Left renal cortex interstitium (tissue), 4 donors: Measurements from ENCODE around the gene STARD5. TPM values are rescaled to one million over a fixed set of nuclear protein-coding genes. Genes with fewer than 3 reads are reported as not detected.

Source experiments
- DNase-seq, 4 donors: peaks; one replicate each; pipeline ENCODE4 v3.0.0-alpha.2; 2013; ENCODE audit warnings: low read depth in 4 of 4, low spot score in 2 of 4, missing footprints in 1 of 4
- polyA plus RNA-seq, 4 donors: library from polyadenylated mRNA; unstranded; fragments of 120-200 nt; gene quantifications; one replicate each; pipeline ENCODE4 v1.2.1, GENCODE V29; 2013; ENCODE audit not compliant: insufficient read length in 4 of 4

Gene STARD5
- polyA plus RNA-seq, 4 donors = 2.3 to 4.8 (median 3.9) TPM

DNA sequence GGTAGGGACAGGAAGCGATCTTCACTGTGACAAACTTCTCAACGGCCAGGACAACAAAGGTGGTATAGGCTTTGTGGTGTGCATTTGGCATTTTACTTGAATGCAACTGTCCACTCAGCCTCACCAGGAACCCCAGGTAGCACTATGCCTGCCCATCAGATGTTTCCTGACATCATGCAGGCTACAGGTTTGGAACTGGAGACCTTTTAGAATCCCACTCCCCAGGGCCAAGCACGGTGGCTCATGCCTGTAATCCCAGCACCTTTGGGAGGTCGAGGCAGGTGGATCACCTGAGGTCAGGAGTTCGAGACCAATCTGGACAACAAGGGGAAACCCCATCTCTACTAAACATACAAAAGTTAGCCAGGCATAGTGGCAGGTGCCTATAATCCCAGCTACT lies 9.6 kb downstream of the STARD5 start:
- no peak for DNase-seq

DNA sequence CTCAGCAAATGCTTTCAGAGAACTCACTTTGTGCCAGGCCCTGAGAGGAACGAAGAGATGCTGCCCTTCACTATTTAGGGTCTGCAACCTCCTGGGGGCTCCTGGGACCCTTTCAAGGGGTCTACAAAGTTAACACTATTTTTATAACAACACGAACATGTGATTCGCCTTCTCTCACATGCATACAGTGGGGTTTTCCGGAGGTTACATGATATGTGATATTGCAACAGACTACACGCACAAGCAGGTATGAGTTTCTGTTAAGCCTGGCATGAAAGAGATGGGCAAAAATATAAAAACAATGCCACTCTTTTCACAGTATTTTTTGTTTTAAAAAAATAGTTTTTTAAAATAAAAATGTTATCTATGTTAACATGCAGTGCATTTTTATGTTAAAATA lies 10.3 kb downstream of the STARD5 start:
- no peak for DNase-seq

DNA sequence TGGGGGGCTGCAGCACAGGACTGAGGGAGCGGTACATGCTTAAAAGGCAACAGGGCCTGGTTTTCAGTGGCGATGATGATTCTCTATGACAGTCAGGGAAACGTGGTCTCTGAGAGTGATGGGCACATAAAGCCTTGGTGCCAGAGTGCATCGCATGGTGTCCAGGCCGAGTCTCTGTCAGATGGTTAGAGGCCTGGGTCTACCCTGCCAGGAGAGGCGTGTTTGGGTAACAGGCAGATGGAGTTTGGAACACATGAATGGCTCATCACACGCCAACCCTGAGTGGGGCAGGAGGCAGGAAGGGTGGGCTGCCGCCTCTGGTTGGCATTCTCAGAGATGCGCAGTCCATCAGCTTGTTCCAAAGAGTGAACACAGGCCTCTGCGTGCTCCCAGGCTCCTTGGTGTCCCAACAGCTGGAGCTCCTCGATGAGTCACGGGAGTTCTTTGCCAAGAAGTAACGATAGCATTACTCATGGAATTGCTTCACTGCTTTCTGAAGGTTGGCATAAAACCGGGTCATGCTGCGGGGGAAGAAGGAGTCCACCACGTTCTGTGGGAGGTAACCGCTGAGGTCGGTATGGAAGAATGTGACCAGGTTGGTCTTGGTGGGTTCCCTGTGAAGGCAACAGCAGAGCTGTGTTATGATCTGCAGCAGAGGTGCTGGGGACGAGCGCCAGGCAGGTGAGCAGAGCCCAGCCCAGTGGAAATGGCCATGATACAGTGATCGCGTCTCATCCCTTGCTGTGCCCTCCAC lies 11.0 kb downstream of the STARD5 start:
- no peak for DNase-seq

DNA sequence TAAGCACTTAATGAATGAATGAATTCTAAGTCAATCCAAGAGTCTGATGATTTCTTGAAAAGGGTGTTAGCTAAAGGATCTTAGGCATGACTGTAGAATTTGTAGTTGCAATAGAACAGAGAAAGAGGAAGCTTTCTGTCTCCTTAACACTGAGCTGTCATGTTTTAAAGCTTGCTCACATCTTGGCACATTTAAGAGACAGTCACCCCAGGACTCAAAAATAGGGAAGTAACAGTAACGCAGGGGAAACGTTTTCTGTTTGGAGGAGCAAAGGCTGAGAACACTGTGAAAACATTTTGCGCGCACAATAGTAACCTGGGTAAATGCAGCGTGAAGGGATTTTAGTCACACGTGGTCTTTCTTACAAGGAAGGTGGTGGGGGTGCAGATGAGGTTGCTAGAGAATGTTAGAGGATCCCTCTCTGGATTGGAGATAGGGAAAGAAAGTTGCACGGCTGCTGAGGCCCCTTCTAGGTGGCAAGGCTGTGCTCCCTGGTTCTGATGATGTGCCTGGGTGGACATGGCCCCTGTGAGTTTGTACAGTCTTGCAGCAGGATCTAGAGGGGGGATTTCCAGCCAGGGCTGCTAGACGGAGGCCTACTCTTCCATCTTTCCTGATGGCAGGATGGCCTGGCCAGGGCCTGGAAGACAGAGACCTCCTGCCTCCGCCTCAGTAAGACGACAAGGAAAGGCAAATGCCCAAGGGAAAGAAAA lies 12.0 kb downstream of the STARD5 start:
- no peak for DNase-seq

DNA sequence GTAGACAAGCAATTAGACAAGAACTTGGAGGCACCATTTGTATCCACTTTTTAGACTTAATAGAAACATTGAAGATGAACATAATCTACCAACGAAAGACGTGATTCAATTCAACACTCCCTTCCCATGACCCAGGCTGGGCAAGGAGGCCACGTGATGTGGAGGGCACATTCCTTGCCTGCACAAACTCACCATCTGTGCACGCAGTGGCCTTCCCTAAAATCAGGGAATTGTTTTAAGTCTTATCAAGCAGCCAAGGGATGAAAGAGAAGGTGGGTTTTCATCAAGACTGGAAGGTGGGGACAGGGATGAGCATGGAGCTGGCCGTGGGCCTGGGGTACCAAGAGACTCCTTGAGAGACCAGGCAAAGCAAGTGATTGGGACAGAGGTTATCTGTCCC lies 13.5 kb downstream of the STARD5 start:
- no peak for DNase-seq

DNA sequence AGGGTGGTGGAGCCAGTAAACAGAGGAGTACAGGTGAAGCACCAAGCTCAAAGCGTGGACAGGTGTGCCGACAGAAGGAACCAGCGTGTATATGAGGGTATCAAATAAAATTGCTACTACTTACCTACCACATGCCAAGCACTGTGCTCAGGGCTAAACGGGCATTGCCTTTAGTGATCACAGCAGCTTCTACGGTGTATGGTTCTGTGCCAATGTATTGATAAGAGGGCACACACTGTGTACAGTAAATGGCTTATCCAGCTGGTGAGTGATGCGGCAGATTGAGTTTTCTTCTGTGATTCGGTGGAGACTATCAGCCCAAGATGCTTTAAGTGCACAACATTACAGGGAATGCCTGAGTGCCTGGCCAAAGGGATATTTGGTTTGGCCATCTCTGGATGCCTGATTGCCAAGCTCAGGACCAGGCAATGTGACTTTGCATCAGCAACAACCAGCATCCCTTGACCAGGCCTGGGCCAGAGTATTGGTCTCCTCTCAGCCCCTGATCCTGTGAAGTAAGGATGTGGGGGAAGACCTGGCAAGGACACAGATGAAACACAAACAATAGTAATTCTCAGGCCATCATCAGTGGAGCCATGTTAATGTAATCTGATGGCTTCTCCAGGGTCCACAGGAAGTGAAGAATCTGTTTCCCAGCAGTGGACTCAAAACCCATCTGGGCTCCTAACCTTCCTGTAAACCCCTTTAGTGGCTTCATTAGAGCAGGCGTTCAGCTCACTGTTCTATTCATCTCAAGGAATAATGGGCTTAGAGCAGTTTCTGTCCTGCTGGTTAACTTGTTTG lies 14.1 kb downstream of the STARD5 start:
- no peak for DNase-seq

DNA sequence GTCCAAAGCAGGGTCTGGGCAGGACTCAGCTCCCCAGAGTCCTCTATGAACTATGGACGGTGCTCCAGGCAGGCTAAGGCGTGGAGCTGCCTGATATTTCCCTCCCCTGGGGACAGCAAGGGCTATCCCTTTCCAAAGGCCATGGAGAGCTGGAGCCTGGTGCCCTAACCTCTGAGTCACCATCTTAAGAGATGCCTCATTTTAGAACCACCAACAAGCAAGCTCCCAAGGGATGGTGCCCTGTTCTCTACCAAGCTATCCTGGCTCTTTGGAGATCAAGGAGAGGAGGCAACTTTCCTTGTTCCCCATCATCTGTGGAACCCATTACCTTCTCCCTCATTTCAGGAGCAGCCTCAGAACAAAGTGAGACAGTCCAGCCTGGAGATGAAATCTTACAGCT lies 15.7 kb downstream of the STARD5 start:
- no peak for DNase-seq

DNA sequence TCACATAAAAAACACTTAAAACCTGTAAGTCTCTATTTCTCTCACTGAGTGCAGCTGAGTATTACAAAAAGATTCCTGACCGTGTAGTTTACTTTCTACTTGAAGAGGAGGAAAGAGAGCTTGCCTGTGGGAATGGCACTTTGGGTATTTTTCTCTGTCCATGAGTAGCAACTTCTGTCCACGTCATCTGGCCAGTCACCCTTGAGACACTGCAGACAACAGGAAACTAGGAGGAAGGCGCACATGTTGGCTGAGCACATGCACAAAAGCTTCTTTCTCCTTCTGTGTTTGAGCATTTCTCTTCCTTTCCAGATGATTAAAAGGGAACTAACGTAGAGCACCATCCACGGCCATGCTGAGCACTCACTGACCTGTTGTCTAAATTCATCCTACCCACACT lies 19.7 kb downstream of the STARD5 start:
- no peak for DNase-seq

DNA sequence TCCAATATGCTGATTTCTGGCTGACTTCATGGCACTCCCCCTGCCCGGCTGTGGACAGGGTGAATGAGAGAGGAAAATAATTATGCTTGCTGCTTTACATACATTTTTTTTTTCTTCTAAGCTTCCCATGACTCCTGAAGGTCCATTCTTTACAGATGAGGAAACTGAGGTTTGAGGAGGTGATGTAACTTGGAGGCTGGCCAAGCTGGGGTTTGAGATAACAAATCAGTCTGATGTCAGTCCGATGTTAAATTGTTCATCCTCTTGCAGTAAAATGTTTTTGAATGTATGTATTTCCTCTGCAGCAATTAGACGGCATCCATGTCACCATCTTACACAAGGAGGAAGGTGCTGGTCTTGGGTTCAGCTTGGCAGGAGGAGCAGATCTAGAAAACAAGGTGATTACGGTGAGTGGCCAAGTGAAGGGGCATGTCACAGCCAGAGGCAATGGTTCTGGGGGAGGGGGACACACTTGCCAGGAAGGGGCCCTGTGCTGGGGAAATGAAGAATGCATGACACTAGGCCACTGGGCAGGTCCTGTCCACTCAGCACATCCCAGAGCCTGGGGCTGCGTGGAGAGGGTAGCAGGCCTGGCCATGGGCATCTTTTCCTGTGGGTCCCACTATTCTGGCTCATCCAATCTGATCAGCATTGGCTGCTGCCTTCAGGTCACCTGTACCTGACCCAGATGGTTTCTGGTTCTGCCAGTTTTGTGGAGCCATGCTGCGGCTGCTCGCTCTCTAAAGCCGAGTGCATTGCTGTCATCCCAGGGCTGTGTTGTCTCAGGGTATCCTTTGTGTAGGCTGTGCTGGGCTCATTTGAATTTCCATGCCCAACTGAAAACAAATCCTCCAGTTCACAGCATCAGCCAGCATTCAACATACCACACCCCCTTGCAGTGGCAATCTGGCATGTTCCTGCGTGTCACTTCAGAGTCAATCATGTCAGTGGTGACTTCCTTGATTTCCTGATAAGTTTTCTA lies 20.4 kb downstream of the STARD5 start:
- DNase-seq = no peak

DNA sequence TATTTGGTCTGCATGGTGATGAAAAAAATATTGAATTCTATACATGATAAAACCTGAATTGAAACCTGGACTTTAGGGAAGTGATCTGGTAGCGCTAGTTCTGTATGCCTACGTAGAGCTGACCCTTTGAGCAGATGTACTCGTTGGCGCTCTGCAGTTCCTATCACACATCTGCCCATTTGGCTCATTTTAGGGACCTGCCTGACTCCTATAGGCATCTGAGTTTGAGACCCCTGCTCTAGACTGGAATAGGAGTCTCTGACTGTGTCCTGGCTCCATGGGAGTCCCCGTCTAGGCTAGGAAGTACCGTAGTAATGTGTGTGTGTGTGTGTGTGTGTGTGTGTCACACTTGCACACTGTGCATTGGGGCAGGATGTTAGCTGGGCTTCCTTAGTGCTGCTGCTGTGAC lies 21.2 kb downstream of the STARD5 start:
- DNase-seq = no peak

DNA sequence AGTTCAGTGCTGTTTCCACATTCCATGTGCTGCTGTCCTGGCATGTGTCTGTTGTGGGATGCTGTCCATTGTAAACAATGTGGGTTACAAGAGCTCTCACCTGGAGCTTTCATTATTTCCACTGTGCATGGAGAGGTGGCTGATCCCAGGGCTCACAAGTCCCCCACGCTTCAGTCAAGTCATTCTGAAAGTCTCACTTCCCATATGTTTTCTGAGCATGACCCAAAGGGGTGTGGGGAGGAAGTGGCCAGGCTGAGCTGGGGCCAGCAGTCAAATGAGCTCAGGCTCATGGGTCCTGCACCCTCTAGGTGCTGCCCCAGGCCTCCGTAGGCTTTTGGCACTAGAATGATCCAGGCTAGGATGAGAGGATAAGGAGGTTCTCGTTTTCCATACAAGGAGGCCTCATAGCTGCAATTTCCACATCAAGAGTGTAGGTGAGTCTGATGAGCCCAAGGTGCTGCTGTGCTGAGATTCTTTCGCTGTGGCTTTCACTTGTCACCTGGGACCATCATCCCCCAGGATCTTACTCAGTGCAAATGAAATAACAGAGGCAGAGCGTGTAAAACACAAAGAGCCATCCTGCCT lies 22.0 kb downstream of the STARD5 start:
- DNase-seq = no peak

DNA sequence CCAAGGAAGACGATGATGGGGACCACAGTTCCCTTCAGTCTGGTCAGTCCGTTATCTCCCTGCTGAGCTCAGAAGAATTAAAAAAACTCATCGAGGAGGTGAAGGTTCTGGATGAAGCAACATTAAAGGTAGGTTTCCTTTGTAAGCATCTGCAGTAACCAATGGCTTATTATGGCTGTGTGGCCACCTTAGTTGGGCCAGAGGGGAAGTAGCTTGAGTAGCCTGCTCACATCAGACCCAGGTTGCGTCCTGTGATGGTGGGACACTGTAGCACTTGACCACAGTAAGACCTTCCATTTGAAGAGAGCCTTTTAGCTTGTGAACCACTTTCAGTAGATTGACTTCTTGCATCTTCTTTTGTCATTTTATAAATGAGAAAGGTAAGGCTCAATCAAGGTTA lies 22.6 kb downstream of the STARD5 start:
- DNase-seq = no peak

DNA sequence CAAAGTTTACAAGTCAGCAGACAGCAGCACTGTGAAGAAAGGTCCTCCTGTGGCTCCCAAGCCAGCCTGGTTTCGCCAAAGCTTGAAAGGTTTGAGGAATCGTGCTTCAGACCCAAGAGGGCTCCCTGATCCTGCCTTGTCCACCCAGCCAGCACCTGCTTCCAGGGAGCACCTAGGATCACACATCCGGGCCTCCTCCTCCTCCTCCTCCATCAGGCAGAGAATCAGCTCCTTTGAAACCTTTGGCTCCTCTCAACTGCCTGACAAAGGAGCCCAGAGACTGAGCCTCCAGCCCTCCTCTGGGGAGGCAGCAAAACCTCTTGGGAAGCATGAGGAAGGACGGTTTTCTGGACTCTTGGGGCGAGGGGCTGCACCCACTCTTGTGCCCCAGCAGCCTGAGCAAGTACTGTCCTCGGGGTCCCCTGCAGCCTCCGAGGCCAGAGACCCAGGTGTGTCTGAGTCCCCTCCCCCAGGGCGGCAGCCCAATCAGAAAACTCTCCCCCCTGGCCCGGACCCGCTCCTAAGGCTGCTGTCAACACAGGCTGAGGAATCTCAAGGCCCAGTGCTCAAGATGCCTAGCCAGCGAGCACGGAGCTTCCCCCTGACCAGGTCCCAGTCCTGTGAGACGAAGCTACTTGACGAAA lies 24.2 kb downstream of the STARD5 start:
- no peak for DNase-seq

DNA sequence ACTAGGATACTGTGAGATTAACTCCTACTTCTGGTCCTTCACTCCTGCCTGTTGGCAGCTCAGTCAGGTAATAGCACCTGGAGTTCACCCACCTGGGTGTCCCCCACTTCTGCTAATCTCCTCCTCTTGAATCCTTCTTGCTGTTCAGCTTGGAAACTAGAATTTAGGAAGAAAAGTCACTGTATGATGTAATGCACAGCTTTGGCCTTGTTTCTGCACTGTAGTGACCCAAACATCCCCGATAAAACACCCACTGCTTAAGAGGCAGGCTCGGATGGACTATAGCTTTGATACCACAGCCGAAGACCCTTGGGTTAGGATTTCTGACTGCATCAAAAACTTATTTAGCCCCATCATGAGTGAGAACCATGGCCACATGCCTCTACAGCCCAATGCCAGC lies 24.8 kb downstream of the STARD5 start:
- DNase-seq = no peak

DNA sequence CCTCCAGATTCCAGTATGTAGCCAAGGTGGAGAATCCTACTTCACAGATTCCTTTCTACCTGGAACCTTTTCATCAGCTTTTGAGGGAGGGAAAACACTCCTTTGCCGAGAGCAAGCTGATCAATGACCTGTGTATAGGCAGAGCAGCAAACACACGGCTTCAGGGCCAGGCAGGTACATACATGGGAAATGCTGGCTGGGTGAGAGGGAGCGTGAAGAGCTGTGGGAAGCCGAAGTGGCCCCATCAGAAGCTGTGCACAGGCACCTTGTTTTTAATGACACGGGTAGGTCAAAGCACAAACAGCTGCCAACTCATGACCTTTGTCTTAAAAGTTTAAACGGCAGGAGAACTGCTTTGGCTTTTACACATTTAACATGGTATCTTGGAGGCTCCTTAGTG lies 25.3 kb downstream of the STARD5 start:
- no peak for DNase-seq

DNA sequence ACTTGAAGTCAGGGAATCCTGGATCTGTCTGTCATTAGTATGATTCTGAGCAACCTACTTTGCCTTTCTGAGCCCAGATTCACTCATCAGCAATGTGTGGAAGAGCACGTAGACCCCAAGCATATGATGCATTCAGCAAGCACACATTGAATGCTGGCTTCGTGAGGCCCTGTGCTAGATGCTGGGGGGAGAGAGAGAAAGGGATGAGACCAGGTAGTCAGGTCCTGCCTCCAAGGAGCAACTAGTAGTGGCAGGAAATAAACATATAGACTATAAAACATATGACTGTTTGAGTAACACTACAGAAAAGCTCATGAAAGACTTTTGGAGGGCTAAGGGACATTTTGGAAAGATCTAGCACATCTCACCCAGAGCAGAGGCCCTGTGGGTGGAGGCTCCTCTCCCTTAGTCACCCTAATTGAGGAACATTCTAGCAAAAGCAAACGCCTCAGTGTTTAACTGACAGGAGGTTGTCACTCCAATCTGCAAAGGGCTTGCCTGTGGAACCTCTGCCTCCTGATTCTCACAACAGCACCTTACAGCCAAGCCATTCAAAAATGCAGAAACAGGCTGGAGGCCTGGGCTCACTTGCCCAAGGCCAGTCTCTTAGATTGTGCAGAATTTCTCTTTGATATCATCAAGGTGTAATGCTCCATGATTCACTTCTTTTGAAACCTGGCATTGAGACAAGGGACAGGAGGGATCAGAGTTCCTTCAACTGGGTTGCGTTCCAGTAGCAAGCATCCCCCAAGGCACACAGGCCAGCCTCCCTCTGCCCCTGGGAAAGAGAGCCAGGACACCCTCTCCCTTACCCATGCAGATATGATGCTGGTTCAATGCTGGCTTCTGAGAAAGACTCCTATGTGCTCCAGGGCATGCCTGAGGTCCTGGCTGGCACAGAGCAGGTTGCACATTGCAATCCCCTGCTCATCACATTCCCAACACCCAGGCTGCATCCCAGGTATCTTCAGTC lies 26.1 kb downstream of the STARD5 start:
- no peak for DNase-seq

DNA sequence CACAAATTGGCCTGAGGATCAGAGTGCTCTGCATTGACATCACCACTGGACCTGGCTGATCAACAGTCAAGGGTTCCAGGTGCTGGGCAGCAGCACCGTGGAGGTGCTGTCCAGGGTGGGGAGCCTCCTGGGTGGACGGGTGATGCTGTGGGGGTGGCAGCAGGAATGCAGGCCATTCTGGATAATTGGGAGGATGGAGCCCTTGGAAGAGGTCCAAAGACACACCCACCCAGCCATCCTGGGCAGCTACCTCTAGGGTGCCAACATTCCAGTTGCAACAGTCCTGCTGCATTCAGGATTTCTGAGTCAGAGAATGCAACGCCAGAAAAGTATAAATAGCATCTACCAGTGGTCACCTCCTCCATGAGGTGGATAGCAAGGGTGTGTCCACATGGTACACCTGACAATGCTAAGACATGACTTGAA lies 26.8 kb downstream of the STARD5 start:
- no peak for DNase-seq

DNA sequence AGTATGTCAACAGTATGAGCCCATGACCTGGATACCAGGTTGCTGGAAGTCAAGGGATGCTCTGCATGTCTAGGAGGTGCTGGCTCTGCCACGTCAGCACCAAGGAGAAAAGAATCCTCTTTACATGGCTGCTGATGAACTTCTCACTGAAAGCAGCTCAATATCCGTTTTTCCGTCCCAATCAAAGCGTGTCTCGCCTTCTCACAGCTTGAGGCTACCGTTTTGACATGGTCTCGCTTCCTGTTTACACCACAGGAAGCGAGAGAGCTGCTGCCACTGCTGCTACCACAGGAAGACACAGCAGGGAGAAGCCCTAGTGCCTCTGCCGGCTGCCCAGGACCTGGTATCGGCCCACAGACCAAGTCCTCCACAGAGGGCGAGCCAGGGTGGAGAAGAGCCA lies 27.3 kb downstream of the STARD5 start:
- DNase-seq = no peak
